ENCODE data around the gene DTWD2. TPM values are rescaled to one million over a fixed set of nuclear protein-coding genes. Genes with fewer than 3 reads are reported as not detected.

Gene DTWD2
- total and polyA plus RNA-seq, 7 donors = 2.4 to 10.4 (median 5.3) TPM

- H3K36me3 ChIP-seq = no peaks in the 10 kb centered on the region
- DNase-seq = no peak
- no peak for TF ChIP-seq EP300 (IDR thresholded peaks at IDR 0.05)
- TF ChIP-seq CTCF (IDR thresholded peaks at IDR 0.05) = no peak
- intact Hi-C loops (cut with DNase I) = no loop called here
- no peak overlapping the region for H3K27ac ChIP-seq
- H3K27me3 ChIP-seq = no peaks in the 10 kb centered on the region
- H3K4me1 ChIP-seq = no peaks in the 10 kb centered on the region
- peaks cover 0 to 5% (median 2%) of the 10 kb centered on the region in 4 donors for H3K9me3 ChIP-seq
- WGBS, 2 donors = 7 to 37% methylated on average over 1 of the region's 1 CpG
- no peak overlapping the region for H3K4me3 ChIP-seq
These were observed 34.4 kb upstream of the DTWD2 start for GRCh38 chr5:119022773-119023172.

- Histone ChIP-seq H3K36me3 (no peaks in the 10 kb centered on the region), H3K27me3 (no peaks in the 10 kb centered on the region), H3K9me3 (peaks cover 0 to 5% (median 2%) of the 10 kb centered on the region in 4 donors), H3K27ac (no peak overlapping the region), H3K4me1 (no peaks in the 10 kb centered on the region), H3K4me3 (no peak overlapping the region)
- intact Hi-C loops (cut with DNase I) = no loop called here
- no peak for DNase-seq
- peak in 1 of 4 experiments; percentile 36 for TF ChIP-seq CTCF (IDR thresholded peaks at IDR 0.05)
- TF ChIP-seq EP300 (IDR thresholded peaks at IDR 0.05) = no peak
- no peak for TF ChIP-seq POLR2AphosphoS5 (IDR thresholded peaks at IDR 0.05)
- TF ChIP-seq POLR2A (IDR thresholded peaks at IDR 0.05) = no peak
- 58 to 65% methylated on average over 5 of the region's 5 CpGs for WGBS, 2 donors
These were observed 33.8 kb upstream of the DTWD2 start for GRCh38 chr5:119022017-119022745.

- H3K36me3 ChIP-seq = no peaks in the 10 kb centered on the region
- no peak overlapping the region for H3K4me3 ChIP-seq
- no peak overlapping the region for H3K27ac ChIP-seq
- no peak for DNase-seq
- TF ChIP-seq POLR2AphosphoS5 (IDR thresholded peaks at IDR 0.05) = no peak
- 80 to 82% methylated on average over 3 of the region's 3 CpGs for WGBS, 2 donors
- peaks cover 0 to 5% (median 2%) of the 10 kb centered on the region in 4 donors for H3K9me3 ChIP-seq
- intact Hi-C loops (cut with DNase I) = no loop called here
- no peaks in the 10 kb centered on the region for H3K27me3 ChIP-seq
- H3K4me1 ChIP-seq = no peaks in the 10 kb centered on the region
These were observed 32.9 kb upstream of the DTWD2 start for GRCh38 chr5:119021149-119021732.

GRCh38 chr5:119019949-119020348 lies 31.6 kb upstream of the DTWD2 start:
- H3K27ac ChIP-seq = no peak overlapping the region
- H3K4me1 ChIP-seq = no peaks in the 10 kb centered on the region
- H3K36me3 ChIP-seq = no peaks in the 10 kb centered on the region
- DNase-seq = no peak
- intact Hi-C loops (cut with DNase I) = no loop called here
- H3K9me3 ChIP-seq = no peaks in the 10 kb centered on the region
- H3K27me3 ChIP-seq = no peaks in the 10 kb centered on the region
- TF ChIP-seq POLR2A (IDR thresholded peaks at IDR 0.05) (no peak), EP300 (IDR thresholded peaks at IDR 0.05) (no peak), POLR2AphosphoS5 (IDR thresholded peaks at IDR 0.05) (no peak), CTCF (IDR thresholded peaks at IDR 0.05) (no peak)
- WGBS, 2 donors = 68 to 83% methylated on average over 7 of the region's 7 CpGs
- no peak overlapping the region for H3K4me3 ChIP-seq

GRCh38 chr5:119019501-119019900 lies 31.2 kb upstream of the DTWD2 start:
- Histone ChIP-seq H3K27me3 (no peaks in the 10 kb centered on the region), H3K36me3 (no peaks in the 10 kb centered on the region), H3K4me3 (no peak overlapping the region), H3K9me3 (no peaks in the 10 kb centered on the region), H3K4me1 (no peaks in the 10 kb centered on the region), H3K27ac (no peak overlapping the region)
- no peak for DNase-seq
- intact Hi-C loops (cut with DNase I) = no loop called here
- TF ChIP-seq POLR2A (IDR thresholded peaks at IDR 0.05) (no peak), CTCF (IDR thresholded peaks at IDR 0.05) (no peak), POLR2AphosphoS5 (IDR thresholded peaks at IDR 0.05) (no peak), EP300 (IDR thresholded peaks at IDR 0.05) (no peak)
- 65 to 80% methylated on average over 1 of the region's 1 CpG for WGBS, 2 donors
